SK-N-SH (cell line): ENCODE data around the gene FGD3.

Experiments used
- CTCF ChIP-seq: fragments of 200-600 bp; sonication (generic); IDR thresholded peaks from 2 replicates; pipeline ENCODE4 v1.6.1; 2017; ENCODE audit warnings: antibody characterized with exemption, mild to moderate bottlenecking, moderate library complexity
- EP300 ChIP-seq, 2 experiments: IDR thresholded peaks; 2 replicates each; pipeline versions ENCODE4 v1.4.0 to v1.6.1; 2012; ENCODE audit warnings: borderline replicate concordance in 1 of 2, low read depth in 1 of 2, low read length in 1 of 2
- GATA2 ChIP-seq: sonication (generic); formaldehyde crosslinking; IDR thresholded peaks from 2 replicates; pipeline ENCODE4 v1.5.0; 2020; ENCODE audit warnings: mild to moderate bottlenecking, missing genetic modification reagents
- POLR2AphosphoS5 ChIP-seq: IDR thresholded peaks from 2 replicates; pipeline ENCODE4 v1.6.1; 2012; ENCODE audit warnings: low read depth, low read length
- RCOR1 ChIP-seq: fragments of 150-350 bp; IDR thresholded peaks from 2 replicates; pipeline ENCODE4 v1.6.1; 2017; ENCODE audit warnings: antibody characterized with exemption, low read length

DNA sequence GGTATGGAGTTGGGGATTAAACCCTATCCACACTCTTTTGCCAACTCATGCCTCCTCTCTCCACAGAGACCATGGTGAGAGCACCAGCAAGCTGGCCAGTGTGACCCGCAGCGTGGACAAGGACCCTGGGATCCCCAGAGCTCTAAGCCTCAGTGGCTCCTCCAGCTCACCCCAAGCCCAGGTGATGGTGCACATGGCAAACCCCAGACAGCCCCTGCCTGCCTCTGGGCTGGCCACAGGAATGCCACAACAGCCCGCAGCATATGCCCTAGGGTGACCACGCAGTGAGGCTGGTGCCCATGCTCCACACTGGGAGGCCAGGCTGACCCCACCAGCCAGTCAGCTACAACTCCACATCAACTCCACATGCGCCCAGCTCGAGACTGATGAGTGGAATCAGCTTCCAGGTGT, 137.2 kb downstream of the FGD3 start:
- TF ChIP-seq CTCF: no peak
- TF ChIP-seq EP300 (IDR thresholded peaks at IDR 0.05; ENCODE audit: borderline replicate concordance in 1 of 2, low read depth in 1 of 2, low read length in 1 of 2): no peak
- TF ChIP-seq POLR2AphosphoS5: no peak
- TF ChIP-seq GATA2 (CRISPR knock-in tag): no peak
- no peak for TF ChIP-seq RCOR1
